Rectal smooth muscle tissue (tissue), 1 donor: Measurements from ENCODE around the gene YWHAE.
"Not testable (repeated sequence)": the region's sequence is repeated elsewhere in the genome, so short reads cannot be mapped to it uniquely, and the experiment has no call there.

Experiments
- H3K27ac ChIP-seq: one replicate; pipeline ENCODE4 v1.7.0; 2013; ENCODE audit warnings: low read depth, low read length, inconsistent platforms
- H3K27me3 ChIP-seq: one replicate; pipeline ENCODE4 v1.7.0; 2013; ENCODE audit warnings: low read length; ENCODE audit not compliant: control insufficient read depth, insufficient read depth
- H3K36me3 ChIP-seq: one replicate; pipeline ENCODE4 v1.7.0; 2013; ENCODE audit warnings: low read length; ENCODE audit not compliant: control insufficient read depth, insufficient read depth
- H3K4me1 ChIP-seq: one replicate; pipeline ENCODE4 v1.7.0; 2013; ENCODE audit warnings: low read length; ENCODE audit not compliant: control insufficient read depth, insufficient read depth
- H3K4me3 ChIP-seq: one replicate; pipeline ENCODE4 v1.7.0; 2013; ENCODE audit warnings: low read length
- H3K9ac ChIP-seq: one replicate; pipeline ENCODE4 v1.7.0; 2013; ENCODE audit warnings: low read length

The YWHAE gene

GRCh38 chr17:1423456-1424135, 23.6 kb upstream of the YWHAE start:
- Histone ChIP-seq H3K4me1 (no peaks in the 10 kb centered on the region), H3K27me3 (no peaks in the 10 kb centered on the region), H3K4me3 (no peak overlapping the region), H3K27ac (no peak overlapping the region), H3K9ac (no peak overlapping the region), H3K36me3 (peaks cover 16% of the 10 kb centered on the region)

DNA sequence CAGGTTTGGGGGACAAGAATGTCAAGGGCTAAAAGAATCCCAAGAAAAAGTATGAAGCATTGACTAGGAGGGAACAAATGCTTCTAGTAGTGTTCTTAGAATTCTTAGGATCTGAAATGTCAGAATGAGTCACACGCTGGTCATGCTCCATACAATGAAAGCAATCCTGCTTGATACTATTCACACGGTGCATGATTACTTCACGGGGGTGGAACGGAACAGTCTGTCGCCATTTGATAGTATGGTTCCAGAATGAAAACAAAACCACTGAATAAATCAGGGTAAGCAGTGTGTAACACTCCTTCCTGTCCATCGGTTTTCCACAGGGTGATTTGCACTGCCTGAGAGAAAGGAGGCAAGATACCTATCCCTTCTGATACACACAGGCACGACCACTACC, 22.9 kb upstream of the YWHAE start:
- no peak overlapping the region for H3K9ac ChIP-seq
- no peaks in the 10 kb centered on the region for H3K27me3 ChIP-seq
- peak overlapping the region; percentile 3 for H3K27ac ChIP-seq
- peaks cover 16% of the 10 kb centered on the region for H3K36me3 ChIP-seq
- H3K4me1 ChIP-seq, result no peaks in the 10 kb centered on the region
- no peak overlapping the region for H3K4me3 ChIP-seq

DNA sequence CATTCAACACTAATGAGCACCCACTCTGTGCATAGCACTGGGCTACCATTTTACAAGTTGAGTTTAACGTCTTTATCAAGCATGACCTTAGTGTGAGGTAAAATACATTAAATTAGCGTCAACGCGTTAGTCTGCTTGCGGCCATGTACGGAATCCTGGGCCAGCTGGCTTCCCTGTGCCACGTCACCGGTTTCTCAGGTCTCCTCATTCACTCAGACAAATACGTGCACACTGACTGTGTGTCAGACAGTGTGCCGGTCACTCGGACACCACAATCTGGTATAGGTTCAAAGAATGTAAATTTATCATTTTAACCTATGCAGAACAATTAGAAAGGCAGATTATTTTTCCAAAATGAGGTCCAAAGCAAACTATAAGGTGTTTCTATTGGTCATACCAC, 21.4 kb upstream of the YWHAE start:
- no peak overlapping the region for H3K4me3 ChIP-seq
- no peak overlapping the region for H3K27ac ChIP-seq
- no peaks in the 10 kb centered on the region for H3K27me3 ChIP-seq
- no peak overlapping the region for H3K9ac ChIP-seq
- no peaks in the 10 kb centered on the region for H3K4me1 ChIP-seq
- H3K36me3 ChIP-seq, result peaks cover 16% of the 10 kb centered on the region

GRCh38 chr17:1420981-1421380, 21.0 kb upstream of the YWHAE start:
- Histone ChIP-seq H3K27me3 (no peaks in the 10 kb centered on the region), H3K4me1 (no peaks in the 10 kb centered on the region), H3K9ac (no peak overlapping the region), H3K27ac (no peak overlapping the region), H3K4me3 (no peak overlapping the region), H3K36me3 (peaks cover 13% of the 10 kb centered on the region)

DNA sequence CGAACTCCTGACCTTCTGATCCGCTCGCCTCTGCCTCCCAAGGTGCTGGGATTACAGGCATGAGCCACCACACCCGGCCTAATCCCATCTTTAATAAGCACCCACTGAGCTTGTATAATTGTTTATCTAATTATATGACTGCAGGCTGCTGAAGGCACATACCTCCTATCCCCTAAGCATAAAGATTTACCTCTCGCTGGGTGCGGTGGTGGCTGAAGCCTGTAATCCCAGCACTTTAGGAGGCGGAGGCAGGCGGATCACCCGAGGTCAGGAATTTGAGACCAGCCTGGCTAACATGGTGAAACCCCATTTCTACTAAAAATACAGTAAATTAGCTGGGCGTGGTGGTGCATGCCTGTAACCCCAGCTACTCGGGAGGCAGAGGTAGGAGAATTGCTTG, 20.1 kb upstream of the YWHAE start:
- Histone ChIP-seq H3K4me1 (no peaks in the 10 kb centered on the region), H3K4me3 (no peak overlapping the region), H3K9ac (no peak overlapping the region), H3K27ac (no peak overlapping the region), H3K36me3 (peaks cover 12% of the 10 kb centered on the region), H3K27me3 (no peaks in the 10 kb centered on the region)

DNA sequence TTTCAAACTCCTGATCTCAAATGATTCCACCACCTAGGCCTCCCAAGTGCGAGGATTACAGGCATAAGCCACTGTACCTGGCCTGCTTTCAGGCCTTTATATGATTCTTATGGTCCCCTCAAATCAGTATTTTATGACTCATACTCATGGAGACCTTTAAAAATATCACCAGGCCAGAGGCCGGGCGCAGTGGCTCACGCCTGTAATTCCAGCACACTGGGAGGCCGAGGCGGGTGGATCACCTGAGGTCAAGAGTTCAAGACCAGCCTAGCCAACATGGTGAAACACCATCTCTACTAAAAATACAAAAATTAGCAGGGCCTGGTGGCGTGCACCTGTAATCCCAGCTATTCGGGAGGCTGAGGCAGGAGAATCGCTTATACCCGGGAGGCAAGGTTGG, 18.5 kb upstream of the YWHAE start:
- H3K36me3 ChIP-seq, result peaks cover 11% of the 10 kb centered on the region
- H3K27ac ChIP-seq, H3K4me1 ChIP-seq, H3K4me3 ChIP-seq, H3K27me3 ChIP-seq, H3K9ac ChIP-seq: not testable (repeated sequence)

DNA sequence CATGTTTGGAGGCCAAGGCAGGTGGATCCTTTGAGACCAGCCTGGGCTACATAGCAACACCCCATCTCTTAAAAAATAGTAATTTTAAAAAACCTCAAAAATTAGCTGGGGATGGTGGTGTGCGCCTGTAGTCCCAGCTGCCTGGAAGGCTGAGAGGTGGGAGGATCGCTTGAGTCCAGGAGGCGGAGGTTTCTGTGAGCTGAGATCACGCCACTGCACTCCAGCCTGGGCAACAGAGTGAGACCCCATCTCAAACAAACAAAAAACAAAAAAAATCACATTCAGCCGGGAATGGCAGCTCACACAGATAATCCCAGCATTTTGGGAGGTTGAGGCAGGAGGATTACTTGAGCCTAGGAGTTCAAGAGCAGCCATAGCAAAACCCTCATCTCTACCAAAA, 16.4 kb upstream of the YWHAE start:
- Histone ChIP-seq H3K9ac (no peak overlapping the region), H3K36me3 (no peaks in the 10 kb centered on the region), H3K27me3 (no peaks in the 10 kb centered on the region), H3K4me1 (no peaks in the 10 kb centered on the region), H3K4me3 (no peak overlapping the region), H3K27ac (no peak overlapping the region)

DNA sequence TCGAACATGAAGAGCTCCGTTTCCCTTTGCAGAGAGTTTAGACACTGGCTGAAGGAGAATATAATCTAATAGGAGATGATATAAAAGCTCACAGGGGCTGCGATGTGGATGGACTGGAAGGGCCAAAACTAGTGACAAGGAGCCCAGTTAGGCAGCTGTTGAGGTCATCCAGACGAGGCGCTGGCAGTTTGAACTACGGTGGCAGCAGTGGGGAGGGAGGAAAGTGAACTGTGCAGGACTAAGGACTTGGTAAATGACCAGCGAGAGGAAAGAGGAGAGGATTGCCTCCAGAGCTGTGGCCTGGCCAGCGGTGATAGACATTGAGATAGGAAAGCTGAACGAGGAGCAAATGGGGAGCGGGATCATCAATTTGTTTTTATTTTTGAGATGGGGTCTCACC, 14.6 kb upstream of the YWHAE start:
- no peak overlapping the region for H3K4me3 ChIP-seq
- no peaks in the 10 kb centered on the region for H3K36me3 ChIP-seq
- H3K27me3 ChIP-seq, result no peaks in the 10 kb centered on the region
- H3K9ac ChIP-seq, result no peak overlapping the region
- H3K27ac ChIP-seq, result no peak overlapping the region
- H3K4me1 ChIP-seq, result no peaks in the 10 kb centered on the region

DNA sequence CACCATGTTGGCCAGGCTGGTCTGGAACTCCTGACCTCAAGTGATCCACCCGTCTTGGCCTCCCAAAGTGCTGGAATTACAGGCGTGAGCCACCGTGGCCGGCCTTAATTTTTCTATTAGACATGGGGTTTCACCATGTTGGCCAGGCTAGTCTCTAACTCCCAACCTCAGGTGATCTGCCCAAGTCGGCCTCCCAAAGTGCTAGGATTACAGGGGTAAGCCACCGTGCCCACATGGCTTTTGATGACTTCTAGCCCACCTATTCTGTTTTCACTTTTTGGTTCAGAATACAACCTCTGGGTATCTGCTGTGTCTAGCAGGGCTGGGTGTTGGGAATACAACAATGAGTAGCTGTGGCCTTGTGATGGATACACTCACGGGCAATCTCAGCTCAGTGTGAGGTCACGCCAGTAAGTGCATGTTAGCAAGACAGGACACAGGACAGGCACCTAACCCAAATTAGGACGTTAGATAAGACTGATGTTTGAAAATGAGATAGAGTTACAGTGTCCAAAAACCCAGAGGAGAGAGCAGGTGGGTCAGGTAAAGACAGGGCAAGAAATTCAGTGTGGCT, 14.1 kb upstream of the YWHAE start:
- Histone ChIP-seq H3K36me3 (no peaks in the 10 kb centered on the region), H3K4me3 (no peak overlapping the region), H3K4me1 (no peaks in the 10 kb centered on the region), H3K9ac (no peak overlapping the region), H3K27me3 (no peaks in the 10 kb centered on the region), H3K27ac (no peak overlapping the region)

DNA sequence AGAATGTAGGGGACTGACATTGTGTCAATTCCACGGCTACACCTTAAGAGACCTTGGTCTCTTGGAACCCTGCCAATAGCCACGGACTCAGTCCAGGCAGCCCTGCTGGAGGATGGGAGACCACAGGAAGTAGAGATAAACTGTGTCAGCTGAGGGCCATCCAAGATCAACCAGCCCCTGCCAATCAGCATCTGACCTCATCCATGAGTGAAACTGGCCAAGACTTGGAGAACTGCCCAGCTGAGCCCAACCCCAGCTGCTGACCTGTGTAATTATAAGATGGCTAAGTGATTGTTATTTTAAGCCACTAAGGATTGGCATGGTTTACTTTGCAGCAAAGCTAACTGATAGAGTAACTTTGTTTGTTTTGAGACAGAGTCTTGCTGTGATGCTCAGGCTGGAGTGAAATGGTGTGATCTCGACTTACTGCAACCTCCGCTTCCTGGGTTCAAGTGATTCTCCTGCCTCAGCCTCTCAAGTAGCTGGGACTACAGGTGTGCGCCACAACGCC, 13.3 kb upstream of the YWHAE start:
- Histone ChIP-seq H3K27ac (no peak overlapping the region), H3K4me3 (no peak overlapping the region), H3K36me3 (no peaks in the 10 kb centered on the region), H3K9ac (no peak overlapping the region), H3K4me1 (no peaks in the 10 kb centered on the region), H3K27me3 (no peaks in the 10 kb centered on the region)

DNA sequence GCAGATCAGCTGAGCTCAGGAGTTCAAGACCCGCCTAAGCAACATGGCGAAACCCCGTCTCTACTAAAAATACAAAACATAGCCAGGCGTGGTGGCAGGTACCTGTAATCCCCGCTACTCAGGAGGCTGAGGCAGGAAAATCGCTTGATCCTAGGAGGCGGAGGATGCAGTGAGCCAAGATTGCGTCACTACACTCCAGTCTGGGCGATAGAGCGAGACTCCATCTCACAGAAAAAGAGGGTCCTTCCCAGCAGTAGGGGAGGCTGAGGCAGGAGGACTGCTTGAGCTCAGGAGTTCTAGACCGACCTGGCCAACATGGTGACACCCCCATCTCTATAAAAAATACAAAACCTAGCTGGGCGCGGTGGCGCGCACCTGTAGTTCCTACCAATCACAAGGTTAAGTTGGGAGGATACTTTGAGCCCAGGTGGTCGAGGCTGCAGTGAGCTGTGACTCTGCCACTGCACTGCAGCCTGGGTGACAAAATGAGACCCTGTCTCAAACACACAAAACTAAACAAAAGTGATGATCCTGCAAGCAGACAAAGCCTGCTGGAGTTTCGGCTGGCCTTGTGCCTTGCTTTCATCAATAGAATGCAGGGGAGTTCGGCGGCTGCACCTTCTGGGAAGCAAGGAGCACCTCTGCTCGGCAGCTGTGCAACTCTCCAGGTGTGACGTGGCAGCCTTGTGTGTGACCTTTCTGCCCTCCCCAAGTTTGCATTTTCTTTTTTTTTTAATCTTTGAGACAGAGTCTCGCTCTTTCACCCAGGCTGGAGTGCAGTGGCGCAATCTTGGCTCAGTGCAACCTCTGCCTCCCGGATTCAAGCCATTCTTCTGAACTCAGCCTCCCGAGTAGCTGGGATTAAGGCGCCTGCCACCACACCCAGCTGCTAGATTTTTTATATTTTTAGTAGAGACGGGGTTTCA, 12.4 kb upstream of the YWHAE start:
- Histone ChIP-seq H3K36me3 (no peaks in the 10 kb centered on the region), H3K27ac (no peak overlapping the region), H3K4me1 (no peaks in the 10 kb centered on the region), H3K27me3 (no peaks in the 10 kb centered on the region), H3K4me3 (no peak overlapping the region), H3K9ac (no peak overlapping the region)

DNA sequence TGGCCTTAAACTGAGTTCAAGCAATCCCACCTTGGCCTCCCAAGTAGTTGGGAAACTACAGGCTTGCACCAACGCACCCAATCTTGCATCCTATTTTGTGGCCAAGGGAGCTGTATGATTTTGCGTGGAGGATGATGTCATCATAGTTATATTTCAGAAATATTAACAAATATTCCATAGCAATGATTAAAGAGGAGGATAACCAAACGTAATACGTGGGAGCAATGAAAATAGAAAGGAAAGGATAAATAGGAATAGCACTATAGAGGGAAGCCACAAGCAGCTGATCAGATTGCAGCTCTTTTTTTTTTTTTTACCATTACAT, 2.2 kb upstream of the YWHAE start:
- H3K27ac ChIP-seq, result no peak overlapping the region
- no peak overlapping the region for H3K4me3 ChIP-seq
- no peaks in the 10 kb centered on the region for H3K36me3 ChIP-seq
- peaks cover 10% of the 10 kb centered on the region for H3K4me1 ChIP-seq
- no peaks in the 10 kb centered on the region for H3K27me3 ChIP-seq
- H3K9ac ChIP-seq, result no peak overlapping the region
